ENCODE results near the gene GALC.

Gene GALC

DNA sequence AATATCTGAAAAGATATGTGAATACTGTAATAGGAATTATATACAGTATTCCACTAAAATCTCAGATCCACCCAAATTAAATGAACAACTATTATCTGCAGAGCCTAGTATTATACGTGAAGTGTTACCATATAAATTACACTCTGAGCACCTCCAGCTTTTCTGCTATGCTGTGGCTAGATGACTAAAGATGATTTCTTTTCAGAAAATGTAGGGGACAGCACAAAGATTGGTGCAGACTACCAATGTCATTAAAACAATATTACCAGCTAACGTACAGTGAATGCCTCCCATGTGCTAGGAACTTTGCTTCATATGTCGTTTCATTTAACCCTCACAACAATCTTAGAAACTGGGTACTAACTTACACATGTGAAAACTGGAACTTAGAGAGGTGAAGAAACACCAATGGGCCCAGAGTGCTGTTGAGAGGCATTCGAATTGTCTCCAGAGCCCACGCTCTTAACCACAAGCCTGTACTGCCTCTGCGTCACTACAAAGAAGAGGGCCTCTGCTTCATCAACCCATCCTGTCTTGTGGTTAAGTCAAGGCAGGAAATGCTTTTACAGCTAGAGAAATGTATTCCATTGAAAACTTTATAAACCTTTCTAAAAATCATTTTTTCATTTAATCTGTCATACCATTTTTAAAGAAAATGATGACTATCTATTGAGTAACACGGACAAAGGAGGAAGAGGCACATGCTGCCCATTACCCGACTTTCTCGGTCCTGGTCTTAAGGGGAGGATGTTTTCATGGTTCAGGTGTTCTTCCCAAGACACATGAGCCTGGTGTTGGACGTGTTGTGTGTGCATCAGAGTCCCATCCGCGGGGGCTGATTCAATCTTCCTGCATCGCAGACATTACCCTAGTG is 13.2 kb upstream of the GALC start:
- no peak for DNase-seq (ENCODE audit: low spot score)

GRCh38 chr14:88005050-88005481 is 12.1 kb upstream of the GALC start, which contains the start of gene GPR65:
TSS of gene GPR65 (plus strand) at chr14:88005135. CDS start at chr14:88010848, 5,713 bp downstream.
- DNase-seq (ENCODE audit: low spot score) = peak; percentile 14

DNA sequence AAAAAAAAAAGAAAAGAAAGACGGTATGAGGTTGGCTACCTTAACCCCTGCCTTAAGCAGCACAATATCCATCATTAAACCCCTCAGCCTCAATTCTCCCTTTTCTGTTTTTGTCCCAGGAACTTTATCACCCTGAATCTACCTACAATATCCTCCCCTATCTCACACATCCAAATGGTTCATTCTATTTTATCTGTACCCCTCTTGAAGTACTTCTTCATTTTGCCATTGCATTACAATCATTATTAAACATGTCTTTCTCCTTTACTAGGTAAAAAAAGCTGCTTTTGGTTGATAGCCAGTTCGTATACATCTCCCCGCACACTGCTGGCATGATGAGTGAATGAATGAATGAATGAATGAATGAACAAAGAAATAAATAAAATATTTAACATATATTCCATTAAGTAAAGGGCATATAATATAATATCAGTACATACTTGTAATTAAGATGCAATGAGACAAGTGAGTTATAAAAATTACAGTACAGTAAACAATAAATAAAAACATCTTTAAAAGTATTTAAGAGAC is 11.6 kb upstream of the GALC start:
- DNase-seq (ENCODE audit: low spot score) = no peak

DNA sequence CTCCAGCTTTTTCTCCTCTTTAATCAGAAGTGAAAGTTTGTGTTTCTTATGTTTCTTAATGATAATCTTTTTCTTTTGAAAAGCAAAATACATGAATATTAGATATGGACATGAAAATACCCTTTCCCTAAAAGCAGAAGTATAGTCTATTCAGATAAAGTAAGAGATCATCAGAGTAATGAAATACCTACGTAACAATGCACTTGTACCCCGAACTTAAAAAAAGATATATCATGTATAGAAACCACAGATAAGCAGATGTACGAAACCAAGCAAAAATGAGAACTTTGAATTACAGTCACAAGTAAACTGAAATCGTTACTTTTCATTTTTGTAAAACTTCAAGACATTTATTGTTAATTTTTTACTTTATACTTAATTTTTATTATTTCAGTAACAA is 10.4 kb upstream of the GALC start:
- no peak for DNase-seq (ENCODE audit: low spot score)

DNA sequence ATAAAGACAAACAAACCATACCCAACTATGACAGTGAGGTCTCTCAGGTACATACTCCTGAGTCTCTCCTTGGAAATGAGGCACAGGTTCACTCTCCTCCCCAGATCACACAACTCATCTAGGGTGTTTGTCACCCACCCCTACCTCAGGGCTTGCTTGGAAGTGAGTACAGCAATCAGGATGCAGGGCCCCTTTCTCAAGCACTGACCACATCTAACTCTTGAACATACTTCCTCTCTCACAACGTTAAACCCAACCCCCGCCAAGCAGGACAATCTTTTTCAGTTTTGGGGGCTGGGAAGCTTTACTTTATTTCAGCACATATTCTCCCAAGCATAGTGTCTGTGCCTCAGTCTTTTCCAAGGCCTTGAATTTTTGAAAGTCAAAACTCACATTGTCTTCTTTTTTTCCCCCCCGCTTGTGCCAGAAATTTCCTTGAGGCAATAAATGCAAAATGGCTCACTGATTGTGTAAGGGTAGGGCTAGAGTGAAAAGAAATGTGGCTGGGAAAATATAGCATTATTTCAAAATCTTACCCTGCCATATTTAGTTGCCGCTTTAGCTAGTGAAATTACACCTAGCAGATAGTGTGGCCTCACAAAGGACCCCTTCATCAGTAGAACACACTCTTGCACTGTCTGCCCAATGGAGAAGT is 9.6 kb upstream of the GALC start:
- no peak for DNase-seq (ENCODE audit: low spot score)

- DNase-seq (ENCODE audit: low spot score) = no peak
Measured at GRCh38 chr14:87999277-87999676, 6.3 kb upstream of the GALC start.

DNA sequence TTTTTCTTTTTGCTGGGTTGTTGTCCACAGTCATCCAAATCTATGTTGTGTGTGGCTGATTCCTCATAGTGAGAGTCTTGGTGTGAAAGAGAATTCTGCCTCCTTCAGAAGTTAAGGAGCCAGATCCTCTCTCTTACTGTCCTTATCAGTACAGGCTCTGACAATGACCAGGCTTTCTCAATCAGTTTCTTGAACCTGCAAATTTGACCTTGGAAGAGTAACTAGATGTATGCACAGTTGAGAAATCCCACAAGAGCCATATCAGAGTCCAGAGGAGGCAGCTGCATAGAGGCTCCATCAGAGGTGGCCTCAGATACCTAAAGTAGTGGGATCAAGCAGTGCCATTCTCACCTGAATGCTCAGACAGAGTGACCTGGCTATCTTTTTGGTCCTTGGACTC is 5.5 kb upstream of the GALC start:
- DNase-seq (ENCODE audit: low spot score) = no peak

DNA sequence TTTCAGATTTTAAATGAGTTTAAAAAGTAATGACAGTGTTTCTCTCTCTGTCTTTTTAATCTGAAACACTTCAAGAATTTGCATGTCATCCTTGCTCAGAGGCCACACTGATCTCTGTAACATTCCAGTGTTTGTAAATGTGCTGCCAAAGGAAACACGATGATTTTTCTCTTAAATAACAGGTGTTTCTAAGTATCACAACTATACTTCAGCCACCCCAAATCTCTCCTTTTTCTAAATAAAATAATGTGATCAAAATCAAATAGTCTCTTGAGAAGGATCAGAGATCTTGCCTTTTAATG is 3.3 kb upstream of the GALC start:
- DNase-seq (ENCODE audit: low spot score) = no peak

GRCh38 chr14:87995500-87996290 is 2.7 kb upstream of the GALC start:
- no peak for DNase-seq (ENCODE audit: low spot score)

- no peak for DNase-seq (ENCODE audit: low spot score)
Measured at GRCh38 chr14:87994974-87995373, 2.0 kb upstream of the GALC start.

DNA sequence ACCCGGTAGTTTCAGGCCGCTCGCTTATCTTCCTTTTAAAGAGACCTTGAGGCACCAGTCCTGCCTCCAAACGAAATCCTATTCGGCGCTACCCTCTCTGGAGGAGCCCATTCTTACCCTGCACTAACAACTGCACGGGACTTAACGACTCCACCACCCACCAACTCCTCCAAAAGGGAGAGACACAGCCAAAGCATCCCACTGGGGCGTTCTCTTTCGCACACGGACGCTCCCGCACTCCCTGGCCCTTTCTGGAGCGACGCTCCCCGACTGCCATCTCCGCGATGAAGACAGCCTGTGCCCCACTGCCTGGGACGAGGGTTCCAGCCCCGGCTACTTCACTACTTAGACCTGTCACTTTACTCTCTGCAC is 650 bp downstream of the GALC start:
- no peak for DNase-seq (ENCODE audit: low spot score)

DNA sequence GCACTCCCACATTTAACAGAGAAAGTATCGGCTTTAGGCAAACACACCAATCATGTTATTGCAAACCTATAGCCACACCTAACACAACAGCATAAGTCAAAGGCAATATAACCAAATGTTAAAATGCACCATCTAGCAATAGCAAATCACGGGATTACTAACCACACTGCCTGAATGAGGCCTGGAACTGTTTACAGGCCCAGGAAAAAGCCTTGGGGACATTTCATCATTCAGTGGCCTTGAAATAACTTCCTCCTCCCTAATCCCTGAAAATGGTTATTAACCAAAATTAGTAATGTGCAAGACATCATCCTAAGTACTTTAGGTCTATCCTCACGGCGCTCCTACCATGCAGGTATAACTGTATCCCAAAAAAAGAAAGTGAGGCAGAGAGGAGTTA is 2.3 kb downstream of the GALC start:
- DNase-seq (ENCODE audit: low spot score) = no peak

GRCh38 chr14:87989956-87990299 is 3.1 kb downstream of the GALC start:
- DNase-seq (ENCODE audit: low spot score) = no peak

DNA sequence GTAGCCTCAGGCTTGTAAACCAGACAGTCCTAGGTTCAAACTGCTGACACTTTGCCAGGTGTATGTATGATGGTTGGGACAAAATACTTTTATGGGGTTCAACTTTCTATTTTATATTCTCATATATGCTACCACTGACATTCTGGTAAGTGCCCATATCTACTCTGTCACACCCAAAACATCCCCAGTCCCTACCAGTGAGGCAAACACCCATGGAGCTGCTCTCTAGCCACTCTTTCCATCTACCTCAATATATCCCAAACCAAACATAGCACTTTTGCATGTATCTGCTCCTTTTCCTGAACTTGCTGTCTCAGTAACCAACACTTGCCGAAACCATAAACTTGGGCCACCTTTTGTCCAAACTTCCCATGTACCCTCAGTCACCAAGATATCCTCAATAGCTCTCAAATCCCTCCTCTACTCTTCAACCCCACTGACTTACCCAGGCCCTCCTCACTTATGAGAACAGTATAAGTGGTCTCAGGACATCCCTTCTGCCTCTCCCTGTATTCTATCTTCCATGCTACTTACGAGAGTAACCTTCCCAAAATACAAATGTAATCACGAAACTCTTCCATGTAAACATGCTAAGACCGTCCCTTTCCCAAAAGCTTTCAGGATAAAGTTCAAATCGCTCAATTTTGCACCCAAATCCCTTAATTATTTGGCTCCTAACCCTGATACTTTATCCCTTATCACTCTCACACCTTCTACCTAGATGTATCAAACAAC is 3.6 kb downstream of the GALC start:
- no peak for DNase-seq (ENCODE audit: low spot score)

DNA sequence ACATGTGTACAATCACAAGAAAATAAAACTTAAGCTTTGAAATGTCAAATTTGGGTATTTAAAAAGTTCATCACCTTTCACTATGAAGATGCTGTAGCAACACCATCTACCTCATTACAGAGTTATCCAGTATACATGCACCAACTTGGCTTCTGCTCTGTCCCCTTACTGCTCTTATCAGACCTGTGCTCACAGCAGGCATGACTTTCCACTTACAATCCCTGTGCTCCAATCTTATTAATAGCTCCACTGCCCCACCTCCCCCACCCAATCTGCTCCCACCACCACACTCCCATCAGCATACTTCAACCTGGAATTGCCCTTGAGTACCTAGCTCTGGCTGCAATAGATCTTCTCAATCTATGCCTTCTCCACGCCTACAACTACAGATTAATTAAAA is 13.3 kb downstream of the GALC start:
- DNase-seq (ENCODE audit: low spot score) = no peak

DNA sequence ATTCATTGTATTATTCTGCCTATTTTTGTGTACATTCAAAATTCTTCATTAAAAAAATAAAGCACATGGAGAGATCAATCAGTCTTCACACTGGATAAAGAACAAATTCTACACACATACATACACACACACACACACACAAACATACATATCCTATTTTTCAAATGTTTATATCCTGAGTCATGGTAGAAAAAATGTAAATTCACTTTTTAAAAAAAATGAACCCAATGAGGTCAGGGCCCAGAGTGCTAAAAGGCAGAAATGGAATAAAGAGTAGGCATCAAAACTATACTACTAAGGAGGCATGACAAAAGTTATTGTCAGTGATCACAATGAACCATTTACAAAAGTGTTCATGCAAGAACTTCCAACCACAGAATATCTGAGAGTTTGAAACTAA is 17.3 kb downstream of the GALC start:
- no peak for DNase-seq (ENCODE audit: low spot score)

DNA sequence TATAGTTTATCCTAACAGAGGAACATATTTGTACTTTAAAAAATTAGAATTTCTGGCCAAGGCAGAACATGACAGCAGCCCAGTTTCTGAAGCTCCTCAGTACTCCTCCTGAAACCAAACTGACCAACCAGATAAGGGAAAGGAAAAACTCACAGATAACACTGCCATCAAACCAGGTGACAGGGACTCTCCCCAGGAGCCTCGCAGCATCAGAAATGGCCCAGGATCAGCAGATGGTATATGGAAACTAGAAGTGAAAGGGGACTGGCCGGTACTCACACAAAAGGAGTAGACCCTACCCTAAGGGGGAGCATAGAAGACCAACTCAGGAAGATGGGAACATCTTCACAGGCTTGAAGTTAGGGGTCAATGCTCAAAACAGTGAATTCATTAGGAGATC is 22.0 kb downstream of the GALC start:
- DNase-seq (ENCODE audit: low spot score) = no peak

DNA sequence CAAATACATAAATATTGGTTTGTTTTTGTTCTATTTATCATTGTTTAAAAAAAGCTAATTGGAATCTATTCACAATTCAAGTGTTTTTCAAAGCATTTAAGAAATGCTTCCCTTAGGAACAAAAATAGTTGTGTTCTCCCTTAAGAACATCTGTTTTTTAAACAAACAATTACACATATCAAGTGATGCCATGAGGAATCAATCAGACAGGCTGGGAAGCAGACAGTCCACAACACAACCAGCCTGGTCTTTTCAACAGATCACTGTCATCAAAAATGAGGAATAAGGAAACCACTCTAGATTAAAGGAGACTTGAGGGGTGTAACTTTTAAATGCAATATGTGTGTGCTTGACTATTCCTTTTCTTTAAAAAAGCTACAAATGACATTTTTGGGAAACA is 25.5 kb downstream of the GALC start:
- DNase-seq (ENCODE audit: low spot score) = no peak

DNA sequence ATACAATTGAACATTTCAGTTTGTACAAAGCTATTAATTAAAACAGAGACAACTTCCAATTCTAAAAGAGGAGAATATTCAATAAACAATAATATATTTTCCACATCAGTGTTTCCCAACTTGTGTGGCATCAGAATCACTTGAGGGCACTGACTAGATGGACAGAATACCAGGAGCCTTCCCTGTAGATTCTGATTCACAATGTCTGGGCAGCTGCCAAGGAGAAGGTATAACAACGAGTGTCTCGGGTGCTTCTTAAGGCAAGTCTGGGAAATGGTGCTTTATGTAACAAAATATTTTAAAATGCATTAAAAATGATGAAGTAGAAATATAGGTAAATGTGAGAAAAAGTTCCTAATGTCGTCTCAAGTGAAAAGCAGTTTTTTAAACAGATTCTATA is 26.2 kb downstream of the GALC start:
- DNase-seq (ENCODE audit: low spot score) = no peak

DNA sequence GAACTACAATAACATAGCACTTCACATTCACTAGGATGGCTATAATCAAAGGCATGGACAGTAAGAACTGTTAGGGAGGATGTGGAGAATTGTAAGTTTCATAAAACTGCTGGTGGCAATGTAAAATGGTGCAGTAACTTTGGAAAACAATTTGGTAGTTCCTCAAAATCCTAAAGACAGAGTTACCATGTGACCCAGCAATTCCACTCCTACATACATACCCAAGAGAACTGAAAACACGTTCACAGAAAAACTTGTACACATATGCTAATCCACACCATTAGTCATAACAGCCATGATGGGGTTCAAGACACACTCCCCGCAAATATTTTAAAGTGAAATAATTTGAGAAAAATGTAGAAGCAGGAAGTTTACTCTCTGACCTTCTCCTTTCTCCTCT is 31.7 kb downstream of the GALC start:
- DNase-seq (ENCODE audit: low spot score) = no peak

- no peak for DNase-seq (ENCODE audit: low spot score)
Measured at GRCh38 chr14:87960013-87960787, 32.8 kb downstream of the GALC start.
